ENCODE measurements around the gene TMEM132C. TPM values are rescaled to one million over a fixed set of nuclear protein-coding genes. Genes with fewer than 3 reads are reported as not detected.

The TMEM132C gene
- total and polyA plus RNA-seq, 2 experiments from 2014 or later: 10.6 to 16.5 TPM

DNA sequence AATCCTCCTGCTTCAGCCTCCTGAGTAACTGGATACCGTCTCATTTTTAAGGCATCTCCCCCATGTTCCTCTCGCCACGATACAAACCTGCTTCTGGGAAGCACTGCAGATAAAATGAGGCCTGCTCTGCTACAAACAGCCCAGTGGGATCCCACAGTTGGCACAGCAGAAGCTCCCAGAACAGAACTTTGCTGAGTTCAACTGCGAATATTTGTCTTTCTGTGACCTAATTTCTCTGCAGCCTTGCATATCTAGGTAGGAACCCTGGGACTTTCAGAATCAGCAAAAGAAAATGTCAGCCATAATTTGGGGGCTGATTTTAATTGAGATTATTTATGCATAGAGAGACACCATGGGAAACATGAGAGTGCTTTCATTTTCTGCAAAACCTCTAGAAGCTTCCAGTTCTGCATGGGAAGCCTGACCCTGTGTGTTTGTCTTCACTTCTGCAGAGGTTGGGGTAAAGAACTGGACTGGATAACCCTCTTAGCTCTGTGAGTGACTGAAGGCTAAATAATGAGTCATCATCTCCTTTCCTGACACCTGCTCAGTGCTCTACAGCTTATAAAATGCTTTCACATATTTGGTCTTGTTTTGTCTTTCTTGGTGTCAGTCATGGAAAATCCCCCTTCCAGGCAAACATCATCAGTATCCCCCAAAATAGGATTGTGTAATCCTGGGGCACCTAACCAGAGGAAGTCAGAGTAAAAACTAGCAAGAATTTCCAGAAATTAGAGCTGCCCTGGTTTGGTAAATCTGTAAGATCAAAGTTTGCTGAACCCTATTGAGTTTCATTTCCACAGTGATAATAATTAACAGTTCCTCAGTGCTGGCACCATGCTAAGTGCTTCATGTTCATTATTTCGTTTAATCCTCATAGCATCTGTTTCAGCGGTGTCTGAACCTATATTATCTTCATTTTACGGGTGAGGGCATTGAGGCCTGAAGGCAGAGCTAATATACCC, 371.0 kb downstream of the TMEM132C start:
- Histone ChIP-seq H3K4me2 (peak overlapping the region; percentile 49), H3K27ac (peak overlapping the region; percentile 56), H3K4me3 (no peak overlapping the region), H3K9me3 (ENCODE audit: low read depth) (no peaks in the 10 kb centered on the region), H3K27me3 (no peaks in the 10 kb centered on the region), H3K36me3 (replicated peaks; ENCODE audit: insufficient read depth, low read depth) (no peaks in the 10 kb centered on the region), H4K20me1 (ENCODE audit: insufficient read depth, poor library complexity, severe bottlenecking) (no peaks in the 10 kb centered on the region), H3K9me2 (replicated peaks; ENCODE audit: insufficient read depth) (no peaks in the 10 kb centered on the region), H2AFZ (peak overlapping the region; percentile 7), H3K79me2 (no peaks in the 10 kb centered on the region), H3K4me1 (ENCODE audit: insufficient read depth) (no peaks in the 10 kb centered on the region)
- WGBS (ENCODE audit: low lambda C conversion rate, missing lambda C conversion rate): 90% methylated on average over 7 of the region's 7 CpGs
- TF ChIP-seq EZH2 (IDR thresholded peaks at IDR 0.05; ENCODE audit: borderline replicate concordance): no peak
- no peak for TF ChIP-seq EZH2phosphoT487 (IDR thresholded peaks at IDR 0.05; ENCODE audit: low read depth, severe bottlenecking, unreplicated experiment)
- TF ChIP-seq, protein P1, sequence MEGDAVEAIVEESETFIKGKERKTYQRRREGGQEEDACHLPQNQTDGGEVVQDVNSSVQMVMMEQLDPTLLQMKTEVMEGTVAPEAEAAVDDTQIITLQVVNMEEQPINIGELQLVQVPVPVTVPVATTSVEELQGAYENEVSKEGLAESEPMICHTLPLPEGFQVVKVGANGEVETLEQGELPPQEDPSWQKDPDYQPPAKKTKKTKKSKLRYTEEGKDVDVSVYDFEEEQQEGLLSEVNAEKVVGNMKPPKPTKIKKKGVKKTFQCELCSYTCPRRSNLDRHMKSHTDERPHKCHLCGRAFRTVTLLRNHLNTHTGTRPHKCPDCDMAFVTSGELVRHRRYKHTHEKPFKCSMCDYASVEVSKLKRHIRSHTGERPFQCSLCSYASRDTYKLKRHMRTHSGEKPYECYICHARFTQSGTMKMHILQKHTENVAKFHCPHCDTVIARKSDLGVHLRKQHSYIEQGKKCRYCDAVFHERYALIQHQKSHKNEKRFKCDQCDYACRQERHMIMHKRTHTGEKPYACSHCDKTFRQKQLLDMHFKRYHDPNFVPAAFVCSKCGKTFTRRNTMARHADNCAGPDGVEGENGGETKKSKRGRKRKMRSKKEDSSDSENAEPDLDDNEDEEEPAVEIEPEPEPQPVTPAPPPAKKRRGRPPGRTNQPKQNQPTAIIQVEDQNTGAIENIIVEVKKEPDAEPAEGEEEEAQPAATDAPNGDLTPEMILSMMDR (IDR thresholded peaks at IDR 0.05; ENCODE audit: poor library complexity): no peak
- peak; percentile 32 for DNase-seq (ENCODE audit: low spot score)

DNA sequence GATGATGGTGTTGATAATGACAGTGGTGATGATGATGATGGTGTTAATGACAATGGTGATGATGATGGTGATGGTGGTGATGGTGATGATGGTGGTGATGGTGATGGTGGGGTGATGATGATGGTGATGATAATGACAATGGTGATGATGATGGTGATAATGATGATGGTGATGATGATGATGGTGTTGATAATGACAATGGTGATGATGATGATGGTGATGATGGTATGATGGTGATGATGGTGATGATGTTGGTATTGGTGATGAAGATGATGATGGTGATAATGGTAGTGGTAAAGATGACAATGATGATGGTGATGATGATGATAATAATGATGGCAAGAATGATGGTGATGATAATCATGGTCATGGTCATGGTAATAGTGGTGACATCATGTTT, 372.1 kb downstream of the TMEM132C start:
- Histone ChIP-seq H3K27ac (no peak overlapping the region), H3K27me3 (no peaks in the 10 kb centered on the region)
- DNase-seq (ENCODE audit: low spot score): no peak

DNA sequence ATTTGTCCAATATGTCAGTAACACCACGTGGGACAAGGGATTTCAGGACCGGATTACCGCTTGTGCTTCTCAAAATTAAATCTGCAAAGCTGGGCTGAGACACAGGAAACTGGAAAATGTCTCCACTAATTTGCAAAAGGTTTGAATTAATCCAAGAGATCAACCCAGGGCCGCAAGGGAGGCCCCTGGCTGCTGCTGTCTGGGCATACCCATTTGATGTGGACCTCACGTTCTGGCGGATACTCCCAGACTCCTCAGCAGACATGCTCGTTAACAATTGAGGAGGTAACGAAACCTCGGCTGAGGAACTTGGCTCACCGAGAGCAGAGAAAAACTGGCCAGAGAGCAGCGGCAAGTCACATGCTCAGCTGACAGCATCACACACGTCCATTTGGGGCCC, 376.2 kb downstream of the TMEM132C start:
- H3K27ac ChIP-seq: no peak overlapping the region
- H3K4me2 ChIP-seq: peak overlapping the region; percentile 23
- no peak overlapping the region for H2AFZ ChIP-seq
- H3K4me1 ChIP-seq (ENCODE audit: insufficient read depth): peaks cover 3% of the 10 kb centered on the region
- TF ChIP-seq EZH2 (IDR thresholded peaks at IDR 0.05; ENCODE audit: borderline replicate concordance) (no peak), EZH2phosphoT487 (IDR thresholded peaks at IDR 0.05; ENCODE audit: low read depth, severe bottlenecking, unreplicated experiment) (no peak)
- TF ChIP-seq, protein P1 (IDR thresholded peaks at IDR 0.05; ENCODE audit: poor library complexity): no peak
- H3K27me3 ChIP-seq: no peaks in the 10 kb centered on the region
- H3K9me2 ChIP-seq (replicated peaks; ENCODE audit: insufficient read depth): no peaks in the 10 kb centered on the region
- H3K79me2 ChIP-seq: no peaks in the 10 kb centered on the region
- DNase-seq (ENCODE audit: low spot score): no peak
- H4K20me1 ChIP-seq (ENCODE audit: insufficient read depth, poor library complexity, severe bottlenecking): no peaks in the 10 kb centered on the region
- no peak overlapping the region for H3K4me3 ChIP-seq
- H3K9me3 ChIP-seq (ENCODE audit: low read depth): no peaks in the 10 kb centered on the region
- WGBS (ENCODE audit: low lambda C conversion rate, missing lambda C conversion rate): 72% methylated on average over 12 of the region's 12 CpGs
- H3K36me3 ChIP-seq (replicated peaks; ENCODE audit: insufficient read depth, low read depth): no peaks in the 10 kb centered on the region

More for the DNA sequence above, 372.1 kb downstream of the TMEM132C start:
- no peak overlapping the region for H3K4me2 ChIP-seq
- TF ChIP-seq EZH2 (IDR thresholded peaks at IDR 0.05; ENCODE audit: borderline replicate concordance) (no peak), EZH2phosphoT487 (IDR thresholded peaks at IDR 0.05; ENCODE audit: low read depth, severe bottlenecking, unreplicated experiment) (no peak)
- TF ChIP-seq, protein P1 (IDR thresholded peaks at IDR 0.05; ENCODE audit: poor library complexity): no peak
- no peaks in the 10 kb centered on the region for H4K20me1 ChIP-seq (ENCODE audit: insufficient read depth, poor library complexity, severe bottlenecking)
- no peak overlapping the region for H2AFZ ChIP-seq
- H3K9me2 ChIP-seq (replicated peaks; ENCODE audit: insufficient read depth): no peaks in the 10 kb centered on the region
- no peaks in the 10 kb centered on the region for H3K36me3 ChIP-seq (replicated peaks; ENCODE audit: insufficient read depth, low read depth)
- H3K9me3 ChIP-seq (ENCODE audit: low read depth): no peaks in the 10 kb centered on the region
- H3K4me1 ChIP-seq (ENCODE audit: insufficient read depth): no peaks in the 10 kb centered on the region
- no peak overlapping the region for H3K4me3 ChIP-seq
- no peaks in the 10 kb centered on the region for H3K79me2 ChIP-seq
